ENCODE results near the gene PPP2R5E. TPM values are rescaled to one million over a fixed set of nuclear protein-coding genes. Genes with fewer than 3 reads are reported as not detected.

The PPP2R5E gene
- polyA plus RNA-seq, 5 donors = 26.1 to 38.7 (median 36.7) TPM

Other genes with a start within 250 kb of the PPP2R5E start
- gene GPHB5, start 224.4 kb downstream of the PPP2R5E start, polyA plus RNA-seq (ENCODE audit: insufficient read depth in 1 of 5, insufficient read length in 5 of 5, low replicate concordance in 1 of 5) = not detected
- 10 to 100 TPM; 21.2 to 25.5 (median 23.3) TPM for gene WDR89, start 98.5 kb upstream of the PPP2R5E start, polyA plus RNA-seq (ENCODE audit: insufficient read depth in 1 of 5, insufficient read length in 5 of 5, low replicate concordance in 1 of 5)
- gene SGPP1, start 184.7 kb upstream of the PPP2R5E start, polyA plus RNA-seq (ENCODE audit: insufficient read depth in 1 of 5, insufficient read length in 5 of 5, low replicate concordance in 1 of 5) = 10 to 100 TPM; 20.0 to 26.5 (median 21.2) TPM

Data from right lung (tissue), 5 donors.